Activated effector memory CD4-positive, alpha-beta T cell treated with anti-CD3 and anti-CD28 coated beads, Interleukin-2, amount 50 U/mL, for 16 hours (primary cell): ENCODE measurements around the gene SRBD1.
"Not testable (repeated sequence)": the region's sequence is repeated elsewhere in the genome, so short reads cannot be mapped to it uniquely, and the experiment has no call there.

Experiments
- DNase-seq: peaks from one replicate; pipeline ENCODE4 v3.0.0-alpha.2; 2020

Gene SRBD1

GRCh38 chr2:45460825-45461224 is 150.2 kb downstream of the SRBD1 start:
- DNase-seq, result no peak

GRCh38 chr2:45459860-45460259 is 151.2 kb downstream of the SRBD1 start:
- no peak for DNase-seq

GRCh38 chr2:45458909-45459563 is 152.0 kb downstream of the SRBD1 start:
- DNase-seq, result no peak

GRCh38 chr2:45457211-45457945 is 153.7 kb downstream of the SRBD1 start:
- DNase-seq, result no peak

GRCh38 chr2:45452866-45453265 is 158.2 kb downstream of the SRBD1 start:
- DNase-seq, result no peak

GRCh38 chr2:45450634-45451033 is 160.4 kb downstream of the SRBD1 start:
- DNase-seq, result no peak

GRCh38 chr2:45448217-45448616 is 162.8 kb downstream of the SRBD1 start:
- DNase-seq, result no peak

GRCh38 chr2:45446016-45446415 is 165.1 kb downstream of the SRBD1 start:
- DNase-seq, result no peak

GRCh38 chr2:45445037-45445436 is 166.0 kb downstream of the SRBD1 start:
- DNase-seq, result no peak

GRCh38 chr2:45443012-45443411 is 168.1 kb downstream of the SRBD1 start:
- DNase-seq, result no peak

GRCh38 chr2:45442026-45442425 is 169.0 kb downstream of the SRBD1 start:
- no peak for DNase-seq

GRCh38 chr2:45441571-45441970 is 169.5 kb downstream of the SRBD1 start:
- DNase-seq, result no peak

GRCh38 chr2:45439788-45440773 is 171.0 kb downstream of the SRBD1 start:
- DNase-seq, result no peak

GRCh38 chr2:45438872-45439665 is 172.0 kb downstream of the SRBD1 start:
- DNase-seq, result no peak

- no peak for DNase-seq
These were observed 174.6 kb downstream of the SRBD1 start for GRCh38 chr2:45436456-45436855.

GRCh38 chr2:45435316-45435715 is 175.8 kb downstream of the SRBD1 start:
- DNase-seq, result no peak

GRCh38 chr2:45433363-45433762 is 177.7 kb downstream of the SRBD1 start:
- DNase-seq, result no peak

- no peak for DNase-seq
These were observed 178.7 kb downstream of the SRBD1 start for GRCh38 chr2:45432406-45432805.

GRCh38 chr2:45426025-45426424 is 185.0 kb downstream of the SRBD1 start:
- not testable (repeated sequence) for DNase-seq

GRCh38 chr2:45422921-45423320 is 188.1 kb downstream of the SRBD1 start:
- no peak for DNase-seq

GRCh38 chr2:45418532-45418931 is 192.5 kb downstream of the SRBD1 start:
- no peak for DNase-seq

GRCh38 chr2:45415534-45416123 is 195.4 kb downstream of the SRBD1 start:
- DNase-seq, result no peak
